Tibial nerve (tissue), 4 donors: ENCODE results near the gene TENM4.

Experiments
- CTCF ChIP-seq, 5 experiments: fragments of 200-600 bp in 3 of 5; fragments of 450-650 bp in 2 of 5; sonication (generic) in 3 of 5; IDR thresholded peaks; one replicate each; pipeline ENCODE4 v1.5.1; 2016 to 2019; ENCODE audit warnings: antibody characterized with exemption in 5 of 5, mild to moderate bottlenecking in 3 of 5, moderate library complexity in 2 of 5
- EP300 ChIP-seq, 2 donors: sonication (generic); formaldehyde crosslinking; IDR thresholded peaks; one replicate each; pipeline ENCODE4 v1.6.1; 2017; ENCODE audit warnings: antibody characterized with exemption in 2 of 2, mild to moderate bottlenecking in 1 of 2
- POLR2A ChIP-seq, 2 donors: fragments of 450-650 bp; IDR thresholded peaks; one replicate each; pipeline ENCODE4 v1.6.1; 2017; ENCODE audit warnings: antibody characterized with exemption in 2 of 2, mild to moderate bottlenecking in 2 of 2, moderate library complexity in 2 of 2

- TF ChIP-seq EP300 (IDR thresholded peaks at IDR 0.05) (no peak), CTCF (IDR thresholded peaks at IDR 0.05) (no peak), POLR2A (IDR thresholded peaks at IDR 0.05) (no peak)
Observed at GRCh38 chr11:78954696-78955095, 486.1 kb downstream of the TENM4 start.
